ENCODE results near the gene RNU7-1.

The RNU7-1 gene

DNA sequence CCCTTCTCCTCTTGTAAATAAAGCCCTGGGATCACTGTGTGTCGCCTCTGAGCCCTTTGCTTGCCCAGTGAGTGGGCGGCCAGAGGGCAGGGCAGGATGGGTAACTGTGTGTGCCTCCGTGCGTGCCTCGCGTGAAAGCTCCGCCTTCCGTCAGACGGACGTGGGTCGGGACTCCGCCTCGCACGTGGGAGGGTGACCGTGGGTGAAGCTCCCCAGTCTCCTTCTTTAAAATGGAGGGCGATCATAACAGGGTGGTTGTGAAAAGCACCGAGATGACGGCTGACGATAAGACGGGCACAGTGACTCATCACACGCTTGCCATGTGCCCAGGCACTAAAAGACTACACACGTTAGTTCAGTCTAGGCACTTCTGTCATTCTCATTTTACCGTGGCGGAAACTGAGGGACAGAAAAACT is 17.7 kb downstream of the RNU7-1 start:
- Mint-ChIP-seq H3K36me3 (peaks cover 24% of the 10 kb centered on the region), H3K27me3 (no peaks in the 10 kb centered on the region), H3K9me3 (ENCODE audit: low read depth) (no peaks in the 10 kb centered on the region), H3K4me3 (peak overlapping the region; percentile 87), H3K4me1 (ENCODE audit: low read depth) (peaks cover 83% of the 10 kb centered on the region), H3K27ac (peak overlapping the region; percentile 99)

DNA sequence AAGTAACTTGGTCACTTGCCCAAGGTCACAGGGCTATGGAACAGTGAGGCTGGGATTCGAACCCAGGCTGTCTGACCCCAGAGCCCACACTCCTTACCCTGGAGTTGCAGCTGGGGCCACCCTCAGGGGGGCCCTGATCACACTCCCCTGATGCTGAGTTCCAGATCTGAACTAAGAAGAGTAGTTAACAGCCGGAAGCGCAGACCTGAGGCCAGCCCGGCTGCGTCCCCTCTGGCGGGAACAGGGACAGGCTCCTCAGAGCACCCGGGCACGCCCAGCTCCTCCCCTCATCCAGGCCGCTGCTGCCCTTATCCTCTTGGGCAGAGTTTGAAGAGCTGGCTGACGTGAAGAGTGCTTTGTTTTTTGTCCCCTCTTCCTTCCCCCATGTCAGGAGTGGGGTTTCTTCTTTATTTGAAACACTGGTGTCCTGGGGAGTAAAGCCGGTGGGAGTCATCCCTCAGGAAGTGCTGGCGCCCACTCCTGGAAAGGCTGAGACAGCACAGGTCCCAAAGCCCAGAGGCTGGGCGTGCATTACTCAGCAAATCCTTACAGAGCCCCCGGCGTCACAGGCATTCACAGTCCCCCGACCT is 18.2 kb downstream of the RNU7-1 start:
- H3K27ac Mint-ChIP-seq, result peak overlapping the region; percentile 99
- peaks cover 23% of the 10 kb centered on the region for H3K36me3 Mint-ChIP-seq
- H3K4me1 Mint-ChIP-seq (ENCODE audit: low read depth), result peaks cover 81% of the 10 kb centered on the region
- H3K27me3 Mint-ChIP-seq, result no peaks in the 10 kb centered on the region
- peak overlapping the region; percentile 87 for H3K4me3 Mint-ChIP-seq
- no peaks in the 10 kb centered on the region for H3K9me3 Mint-ChIP-seq (ENCODE audit: low read depth)

DNA sequence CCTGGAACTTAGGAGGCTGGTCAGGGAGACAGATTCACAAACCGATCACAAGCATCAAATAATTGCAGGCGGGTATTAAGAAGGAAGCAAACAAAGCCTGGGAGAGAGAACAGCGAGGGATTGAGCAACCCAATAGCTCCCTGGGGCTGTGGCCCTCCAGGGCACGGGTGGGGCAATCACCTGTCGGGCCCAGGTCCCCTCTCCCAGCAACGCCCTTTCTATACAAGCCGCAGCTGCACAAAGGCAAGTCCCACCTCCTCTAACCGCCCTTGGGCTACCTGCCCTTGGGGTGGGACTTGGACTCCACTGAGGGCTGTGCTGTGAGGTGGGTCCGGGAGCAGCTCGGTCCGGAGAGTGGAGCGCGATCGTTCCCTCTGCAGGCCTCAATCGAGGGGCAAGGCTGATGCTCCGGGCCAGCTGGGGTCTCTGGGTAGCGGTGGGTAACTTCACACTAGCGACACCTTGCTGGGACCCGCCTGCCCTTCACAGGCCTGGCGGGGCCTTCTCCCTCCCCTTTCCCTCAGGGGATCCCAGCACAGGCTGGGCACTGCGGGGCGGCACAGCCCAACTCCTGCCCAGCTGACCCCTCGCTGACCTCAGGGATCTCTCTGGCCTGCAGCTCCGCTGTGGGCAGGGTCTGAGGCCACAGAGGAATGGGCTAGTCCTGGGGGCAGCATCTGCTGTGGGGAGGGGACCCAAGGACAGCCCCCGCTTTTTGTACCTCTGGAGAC is 18.8 kb downstream of the RNU7-1 start:
- H3K27me3 Mint-ChIP-seq, result no peaks in the 10 kb centered on the region
- H3K4me3 Mint-ChIP-seq, result peak overlapping the region; percentile 87
- H3K27ac Mint-ChIP-seq, result peak overlapping the region; percentile 99
- peaks cover 79% of the 10 kb centered on the region for H3K4me1 Mint-ChIP-seq (ENCODE audit: low read depth)
- no peaks in the 10 kb centered on the region for H3K9me3 Mint-ChIP-seq (ENCODE audit: low read depth)
- peaks cover 20% of the 10 kb centered on the region for H3K36me3 Mint-ChIP-seq

DNA sequence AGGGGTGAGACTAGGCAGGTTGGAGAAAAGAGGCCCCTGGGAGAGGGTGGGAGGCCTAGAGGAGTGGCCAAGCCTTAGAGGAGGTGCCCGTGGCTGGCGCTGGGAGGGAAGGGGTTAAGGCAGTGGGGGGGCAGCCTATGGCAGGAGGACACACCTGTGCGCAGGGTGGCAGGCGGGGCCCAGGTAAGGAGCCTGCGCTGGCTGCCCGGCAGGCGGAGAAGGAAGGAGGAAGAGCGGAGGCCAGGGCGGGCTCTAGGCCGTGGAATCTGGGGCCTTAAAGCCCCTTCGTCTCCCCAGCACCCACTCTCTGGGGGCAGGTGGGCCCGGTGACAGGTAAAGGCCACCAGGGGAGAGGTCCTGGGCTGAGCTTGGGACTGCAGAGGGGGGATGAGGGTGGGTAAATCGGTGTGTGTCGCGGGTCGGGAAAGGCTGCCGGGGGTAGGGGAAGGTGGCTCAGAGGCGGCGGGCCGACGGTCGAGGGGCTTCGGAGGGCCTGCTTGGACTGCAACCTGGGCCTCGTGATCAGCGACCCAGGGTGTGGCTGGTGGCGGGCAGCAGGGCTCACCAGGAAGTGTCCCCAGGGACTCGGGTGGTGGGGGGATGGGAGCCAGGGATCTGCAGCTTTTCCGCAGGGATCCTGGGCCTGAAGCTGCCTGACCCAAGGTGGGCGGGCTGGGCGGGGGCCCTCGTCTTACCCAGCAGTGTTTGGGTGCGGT is 19.6 kb downstream of the RNU7-1 start:
- H3K27ac Mint-ChIP-seq, result peak overlapping the region; percentile 99
- H3K9me3 Mint-ChIP-seq (ENCODE audit: low read depth), result no peaks in the 10 kb centered on the region
- H3K27me3 Mint-ChIP-seq, result no peaks in the 10 kb centered on the region
- H3K4me1 Mint-ChIP-seq (ENCODE audit: low read depth), result peaks cover 73% of the 10 kb centered on the region
- H3K36me3 Mint-ChIP-seq, result peaks cover 20% of the 10 kb centered on the region
- no peak overlapping the region for H3K4me3 Mint-ChIP-seq

DNA sequence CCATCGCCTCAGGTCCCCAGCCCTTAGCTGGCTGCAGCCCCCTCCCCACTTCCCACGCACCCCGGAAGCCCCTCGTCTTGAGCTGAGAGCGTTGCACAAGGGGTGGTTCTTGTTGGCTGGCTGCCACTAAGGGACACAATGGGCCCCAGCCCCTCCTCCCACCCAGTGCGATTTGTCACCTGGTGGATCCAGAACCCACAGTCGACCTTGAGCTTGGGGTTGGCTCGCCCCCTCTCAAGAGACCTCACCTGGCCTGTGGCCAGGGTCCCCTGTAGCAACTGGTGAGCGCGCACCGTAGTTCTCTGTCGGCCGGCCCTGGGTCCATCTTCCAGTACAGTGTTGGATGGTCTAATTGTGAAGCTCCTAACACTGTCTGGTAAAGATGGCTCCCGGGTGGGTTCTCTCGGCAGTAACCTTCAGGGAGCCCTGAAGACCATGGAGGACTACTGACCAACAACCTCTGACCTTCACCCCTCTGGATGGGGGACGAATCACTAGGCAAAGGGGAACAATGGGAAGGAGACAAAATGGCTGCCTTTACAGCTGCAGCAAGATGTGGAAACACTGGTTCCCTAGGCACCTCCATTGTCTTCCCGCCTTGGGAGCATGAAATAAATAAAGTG is 20.3 kb downstream of the RNU7-1 start:
- Mint-ChIP-seq H3K36me3 (peaks cover 17% of the 10 kb centered on the region), H3K27ac (peak overlapping the region; percentile 97), H3K4me1 (ENCODE audit: low read depth) (peaks cover 73% of the 10 kb centered on the region), H3K4me3 (peak overlapping the region; percentile 38), H3K27me3 (no peaks in the 10 kb centered on the region), H3K9me3 (ENCODE audit: low read depth) (no peaks in the 10 kb centered on the region)

DNA sequence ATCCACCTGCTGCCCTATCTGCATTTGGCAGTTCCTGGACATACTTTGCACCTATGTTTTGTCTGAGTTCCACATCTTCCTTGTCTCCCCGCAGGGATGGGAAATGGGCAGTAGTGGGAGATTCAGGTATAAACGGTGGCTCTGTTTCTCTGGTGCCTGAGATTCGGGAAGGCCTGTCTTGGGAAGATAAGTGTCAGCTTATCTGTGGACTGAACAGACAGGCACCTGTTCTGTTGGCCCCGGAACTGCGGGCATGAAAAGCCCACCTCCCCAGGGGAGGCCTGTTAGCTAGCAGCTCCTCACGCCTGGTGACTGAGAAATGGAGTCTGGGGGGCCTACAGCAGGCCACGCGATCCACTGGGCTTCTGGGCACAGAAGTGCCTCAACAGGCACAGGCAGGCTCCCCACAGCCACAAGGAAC is 21.0 kb downstream of the RNU7-1 start:
- H3K36me3 Mint-ChIP-seq, result peaks cover 19% of the 10 kb centered on the region

DNA sequence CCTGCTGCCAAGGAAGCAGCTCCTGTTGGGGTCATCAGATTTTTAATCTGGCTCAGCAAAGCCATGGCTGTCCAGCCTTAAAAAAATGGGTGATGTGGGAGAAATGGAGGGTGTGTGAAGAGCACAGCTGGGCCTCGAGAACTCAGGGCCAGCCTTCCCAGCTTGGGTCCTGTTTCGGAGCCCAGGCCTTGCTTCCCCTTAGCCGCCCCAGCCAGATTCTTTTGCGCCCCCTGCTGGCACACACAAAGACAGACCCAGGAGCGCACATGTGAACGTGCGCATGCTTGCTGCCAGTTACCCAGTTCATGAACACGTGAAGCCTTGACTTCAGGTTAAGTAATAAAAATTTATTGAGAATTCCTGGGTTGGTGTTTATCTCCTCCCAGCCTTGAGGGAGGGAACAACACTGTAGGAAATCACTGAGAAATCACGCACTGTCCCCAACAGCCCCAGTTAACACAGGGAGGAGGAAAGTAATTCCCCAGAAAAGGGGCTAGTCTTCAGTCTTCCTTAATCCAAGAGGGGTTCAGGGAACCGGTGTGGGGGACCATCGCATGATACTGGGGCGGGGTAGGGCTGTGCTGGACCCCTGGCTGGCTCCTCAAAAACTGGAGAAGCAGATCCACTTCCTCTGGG is 21.5 kb downstream of the RNU7-1 start:
- H3K9me3 Mint-ChIP-seq (ENCODE audit: low read depth), result no peaks in the 10 kb centered on the region
- H3K4me1 Mint-ChIP-seq (ENCODE audit: low read depth), result peaks cover 65% of the 10 kb centered on the region
- H3K27me3 Mint-ChIP-seq, result no peaks in the 10 kb centered on the region
- peaks cover 20% of the 10 kb centered on the region for H3K36me3 Mint-ChIP-seq
- H3K4me3 Mint-ChIP-seq, result peak overlapping the region; percentile 59
- H3K27ac Mint-ChIP-seq, result peak overlapping the region; percentile 97

More for the DNA sequence above, 21.0 kb downstream of the RNU7-1 start:
- Mint-ChIP-seq H3K27ac (peak overlapping the region; percentile 97), H3K4me3 (peak overlapping the region; percentile 59), H3K27me3 (no peaks in the 10 kb centered on the region), H3K9me3 (ENCODE audit: low read depth) (no peaks in the 10 kb centered on the region), H3K4me1 (ENCODE audit: low read depth) (peaks cover 71% of the 10 kb centered on the region)

DNA sequence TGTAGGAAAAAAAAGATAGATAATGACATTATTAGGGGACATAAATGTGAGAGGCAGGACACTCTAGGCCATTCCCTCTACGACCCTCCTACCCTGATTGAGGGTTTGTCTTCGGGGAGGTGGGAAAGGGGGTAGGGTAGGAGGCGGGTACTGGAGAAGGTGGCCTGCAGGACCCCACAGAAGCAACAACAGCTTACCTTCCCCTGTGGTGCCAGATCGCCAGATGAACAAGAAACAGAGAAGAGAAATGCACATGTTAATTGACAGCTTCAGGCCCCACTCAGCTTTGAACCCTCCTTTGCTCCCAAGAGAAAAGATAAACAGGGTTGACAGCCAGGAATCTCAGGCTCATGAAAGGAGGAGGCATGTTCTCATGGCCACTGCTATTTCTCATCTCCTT is 22.1 kb downstream of the RNU7-1 start:
- Mint-ChIP-seq H3K36me3 (peaks cover 18% of the 10 kb centered on the region), H3K4me3 (peak overlapping the region; percentile 59), H3K9me3 (ENCODE audit: low read depth) (no peaks in the 10 kb centered on the region), H3K4me1 (ENCODE audit: low read depth) (peaks cover 60% of the 10 kb centered on the region), H3K27ac (peak overlapping the region; percentile 97), H3K27me3 (no peaks in the 10 kb centered on the region)

DNA sequence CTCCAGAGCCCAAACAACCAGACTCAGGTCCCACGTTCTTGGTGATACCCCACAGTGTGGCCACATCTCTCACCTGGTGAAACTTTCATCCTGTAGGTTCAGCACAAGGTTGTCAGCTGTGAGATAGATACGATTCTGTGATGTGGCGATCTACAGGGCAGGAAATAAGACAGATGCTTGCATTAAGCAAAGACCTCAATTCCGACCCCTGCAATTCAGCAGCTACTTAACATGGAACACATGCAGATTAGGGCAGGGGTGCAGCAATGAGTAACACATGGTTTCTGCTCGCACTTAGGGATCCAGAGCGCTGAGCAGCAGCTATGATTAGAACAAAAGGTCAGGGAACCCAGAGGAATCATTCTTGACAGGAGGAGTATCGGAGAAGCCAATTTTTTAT is 22.7 kb downstream of the RNU7-1 start:
- Mint-ChIP-seq H3K4me3 (peak overlapping the region; percentile 61), H3K9me3 (ENCODE audit: low read depth) (no peaks in the 10 kb centered on the region), H3K27ac (peak overlapping the region; percentile 97), H3K27me3 (no peaks in the 10 kb centered on the region), H3K36me3 (peaks cover 18% of the 10 kb centered on the region), H3K4me1 (ENCODE audit: low read depth) (peaks cover 56% of the 10 kb centered on the region)

DNA sequence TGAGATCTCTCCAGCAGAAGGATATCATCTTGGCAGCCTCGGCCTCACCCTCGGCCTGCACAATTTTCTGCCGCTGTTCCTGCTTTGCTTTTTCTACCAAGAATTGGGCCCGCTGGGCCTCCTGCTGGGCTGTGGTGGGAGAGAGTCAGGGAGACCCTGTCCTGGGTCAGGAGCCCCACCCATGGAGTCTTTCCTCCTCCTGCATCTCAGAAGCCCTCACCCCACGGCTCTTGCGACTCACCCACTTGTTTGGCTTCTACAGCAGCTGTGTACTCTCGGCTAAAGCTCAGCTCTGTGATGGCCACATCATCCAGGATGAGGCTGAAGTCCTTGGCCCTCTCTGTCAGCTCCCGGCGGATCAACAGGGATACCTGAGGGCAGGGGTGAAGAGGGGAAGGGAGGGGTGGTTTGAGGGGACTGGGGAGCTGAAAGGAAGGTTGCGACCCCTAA is 24.1 kb downstream of the RNU7-1 start:
- Mint-ChIP-seq H3K4me1 (ENCODE audit: low read depth) (peaks cover 55% of the 10 kb centered on the region), H3K36me3 (peaks cover 23% of the 10 kb centered on the region), H3K27me3 (no peaks in the 10 kb centered on the region), H3K9me3 (ENCODE audit: low read depth) (no peaks in the 10 kb centered on the region), H3K4me3 (peak overlapping the region; percentile 20), H3K27ac (peak overlapping the region; percentile 22)

DNA sequence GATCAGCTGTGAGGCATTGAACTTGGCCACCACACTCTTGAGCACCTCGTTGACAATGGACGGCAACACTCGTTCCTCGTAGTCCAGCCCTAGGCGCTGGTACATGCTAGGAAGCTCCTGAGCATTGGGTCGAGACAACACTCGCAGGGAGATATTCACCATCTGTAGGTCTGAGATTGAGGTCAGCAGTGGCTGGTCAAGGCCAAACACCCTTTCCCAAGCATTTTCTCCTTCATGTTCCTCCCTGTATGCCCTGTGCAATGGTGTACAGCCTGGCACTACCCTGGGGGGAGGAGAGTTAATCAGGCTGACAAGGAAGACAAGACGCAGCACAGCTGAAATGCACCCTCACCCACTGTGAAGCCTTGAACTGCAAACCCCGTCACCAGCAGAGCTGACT is 24.8 kb downstream of the RNU7-1 start:
- H3K4me1 Mint-ChIP-seq (ENCODE audit: low read depth), result peaks cover 59% of the 10 kb centered on the region
- H3K4me3 Mint-ChIP-seq, result peak overlapping the region; percentile 100
- no peaks in the 10 kb centered on the region for H3K27me3 Mint-ChIP-seq
- no peaks in the 10 kb centered on the region for H3K9me3 Mint-ChIP-seq (ENCODE audit: low read depth)
- H3K27ac Mint-ChIP-seq, result peak overlapping the region; percentile 100
- H3K36me3 Mint-ChIP-seq, result peaks cover 23% of the 10 kb centered on the region

DNA sequence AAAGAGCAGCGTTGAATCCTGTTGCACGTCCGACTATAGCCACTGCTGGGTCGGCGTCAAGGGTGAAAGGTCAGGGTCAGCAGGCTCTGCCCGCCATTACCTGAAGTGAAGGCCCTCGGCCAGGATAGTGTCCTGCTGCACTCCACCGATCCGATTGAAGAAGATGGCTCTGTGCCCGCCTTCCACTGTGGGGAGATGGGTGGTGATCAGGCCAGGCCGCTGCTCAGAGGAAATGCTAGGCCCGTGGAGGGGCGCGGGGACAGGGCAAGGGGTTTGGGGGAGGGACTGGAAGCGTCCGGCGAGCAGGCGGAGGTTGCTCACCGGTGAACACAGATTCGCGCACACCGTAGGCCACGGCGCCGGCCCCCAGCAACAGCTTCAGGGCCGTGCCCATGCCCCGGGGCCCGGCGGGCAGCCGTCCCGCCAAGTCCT is 26.5 kb downstream of the RNU7-1 start:
- Mint-ChIP-seq H3K27me3 (no peaks in the 10 kb centered on the region), H3K9me3 (ENCODE audit: low read depth) (no peaks in the 10 kb centered on the region), H3K36me3 (peaks cover 23% of the 10 kb centered on the region), H3K4me1 (ENCODE audit: low read depth) (peaks cover 52% of the 10 kb centered on the region), H3K4me3 (peak overlapping the region; percentile 100), H3K27ac (peak overlapping the region; percentile 100)

DNA sequence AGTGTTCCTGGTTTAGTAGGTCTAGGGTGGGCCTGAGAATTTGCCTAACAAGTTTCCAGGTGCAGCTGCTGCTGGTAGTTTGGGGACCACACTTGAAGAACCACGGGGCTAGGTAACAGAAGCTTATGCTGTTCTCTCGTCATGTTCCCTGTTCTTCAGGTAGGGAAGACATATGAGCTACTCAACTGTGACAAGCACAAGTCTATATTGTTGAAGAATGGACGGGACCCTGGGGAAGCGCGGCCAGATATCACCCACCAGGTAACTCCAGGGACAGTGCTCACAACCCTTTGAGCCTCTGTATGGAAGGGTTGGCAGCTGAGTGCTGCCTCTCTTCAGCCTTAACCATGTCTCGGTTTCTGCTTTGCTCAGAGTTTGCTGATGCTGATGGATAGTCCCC is 30.6 kb downstream of the RNU7-1 start:
- Mint-ChIP-seq H3K27me3 (no peaks in the 10 kb centered on the region), H3K27ac (peak overlapping the region; percentile 22), H3K4me1 (ENCODE audit: low read depth) (peaks cover 27% of the 10 kb centered on the region), H3K9me3 (ENCODE audit: low read depth) (no peaks in the 10 kb centered on the region), H3K36me3 (peaks cover 11% of the 10 kb centered on the region), H3K4me3 (no peak overlapping the region)

DNA sequence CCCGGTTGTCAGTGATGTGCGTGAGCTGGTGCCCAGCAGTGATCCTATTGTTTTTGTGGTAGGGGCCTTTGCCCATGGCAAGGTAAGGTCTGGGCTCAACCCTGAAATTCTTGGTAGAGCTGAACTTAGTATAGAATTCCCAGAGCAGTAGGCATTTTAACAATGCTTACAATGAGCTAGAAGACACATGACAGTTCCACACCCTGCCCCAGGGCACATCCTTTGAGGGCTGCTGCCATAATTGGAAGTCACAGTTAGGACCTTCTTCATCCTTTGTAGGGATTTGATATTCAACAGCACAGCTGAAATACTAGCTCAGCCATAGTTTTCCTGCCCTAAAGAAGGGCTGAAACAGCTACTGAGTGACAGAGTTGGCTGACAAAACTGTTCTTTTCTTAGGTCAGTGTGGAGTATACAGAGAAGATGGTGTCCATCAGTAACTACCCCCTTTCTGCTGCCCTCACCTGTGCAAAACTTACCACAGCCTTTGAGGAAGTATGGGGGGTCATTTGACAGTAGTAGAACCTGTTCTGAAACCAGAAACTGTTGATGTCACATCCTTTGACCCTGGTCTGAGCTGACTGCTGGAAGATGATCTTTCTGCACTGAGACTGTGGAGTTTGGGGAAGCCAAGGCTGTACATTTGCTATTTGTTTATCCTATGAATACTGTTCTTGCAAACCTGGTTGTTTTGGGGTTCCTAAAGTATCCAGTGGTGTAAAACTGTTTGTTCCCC is 31.8 kb downstream of the RNU7-1 start:
- Mint-ChIP-seq H3K9me3 (ENCODE audit: low read depth) (no peaks in the 10 kb centered on the region), H3K27ac (peak overlapping the region; percentile 16), H3K36me3 (peaks cover 7% of the 10 kb centered on the region), H3K4me1 (ENCODE audit: low read depth) (peaks cover 25% of the 10 kb centered on the region), H3K27me3 (no peaks in the 10 kb centered on the region), H3K4me3 (no peak overlapping the region)
